SK-N-DZ (cell line): ENCODE measurements around the gene BABAM2.
A peak's percentile ranks its signal among the peaks of the same experiment; 100 is the strongest.
"Not testable (repeated sequence)": the region's sequence is repeated elsewhere in the genome, so short reads cannot be mapped to it uniquely, and the experiment has no call there.

Experiments used
- DNase-seq: peaks from one replicate; pipeline ENCODE4 v3.0.0-alpha.2; 2015; ENCODE audit warnings: low spot score

The BABAM2 gene

DNA sequence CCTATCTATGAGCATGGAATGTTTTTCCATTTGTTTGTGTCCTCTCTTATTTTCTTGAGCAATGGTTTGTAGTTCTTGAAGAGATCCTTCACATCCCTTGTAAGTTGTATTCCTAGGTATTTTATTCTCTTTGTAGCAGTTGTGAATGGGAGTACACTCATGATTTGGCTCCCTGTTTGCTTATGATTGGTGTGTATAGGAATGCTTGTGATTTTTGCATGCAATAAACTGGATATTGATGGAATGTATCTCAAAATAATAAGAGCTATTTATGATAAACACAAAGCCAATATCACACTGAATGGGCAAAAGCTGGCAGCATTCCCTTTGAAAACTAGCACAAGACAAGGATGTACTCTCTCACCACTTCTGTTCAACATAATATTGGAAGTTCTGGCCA is 223.2 kb downstream of the BABAM2 start:
- not testable (repeated sequence) for DNase-seq

DNA sequence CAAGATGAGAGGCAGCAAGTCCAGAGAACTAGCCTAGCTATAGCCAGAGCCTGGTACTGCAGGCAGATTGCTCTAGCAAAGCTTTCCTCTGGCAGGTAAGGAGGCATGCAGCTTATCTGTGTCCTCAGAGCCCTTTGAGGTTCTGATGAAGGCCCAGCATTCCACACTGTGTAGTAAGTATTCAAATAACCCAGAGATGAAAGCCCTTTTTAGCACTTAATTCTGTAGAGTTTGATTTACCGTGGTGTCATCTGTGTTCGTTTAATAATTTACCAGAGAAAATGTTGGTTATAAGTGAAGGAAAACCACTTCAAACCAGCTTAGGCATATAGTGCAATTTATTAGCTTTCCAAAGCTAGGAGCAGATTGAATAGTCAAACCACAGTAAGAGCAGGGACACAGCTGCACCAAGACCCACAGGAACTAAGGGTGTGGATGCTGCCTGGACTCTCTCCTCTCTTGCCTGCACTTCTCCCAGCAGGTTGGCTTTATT is 226.6 kb downstream of the BABAM2 start:
- no peak for DNase-seq

DNA sequence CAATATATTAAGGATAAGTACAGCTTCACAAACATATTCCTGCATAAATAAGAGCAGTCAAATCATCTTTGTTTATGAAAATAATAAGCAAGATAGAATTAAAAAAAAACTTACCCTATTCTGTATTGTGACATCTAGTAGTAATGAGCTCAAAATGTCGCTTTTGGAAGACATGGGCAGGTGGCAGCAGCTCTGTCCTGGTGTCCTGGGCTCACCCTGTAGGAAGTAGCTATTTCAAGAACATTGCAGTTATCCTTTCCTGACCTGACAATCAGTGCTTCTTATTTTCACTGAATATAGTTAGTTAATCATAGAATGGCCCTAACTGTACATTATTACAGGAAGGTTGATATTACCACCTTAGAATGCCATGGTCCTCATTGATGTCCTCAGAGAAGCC is 229.1 kb downstream of the BABAM2 start:
- no peak for DNase-seq

DNA sequence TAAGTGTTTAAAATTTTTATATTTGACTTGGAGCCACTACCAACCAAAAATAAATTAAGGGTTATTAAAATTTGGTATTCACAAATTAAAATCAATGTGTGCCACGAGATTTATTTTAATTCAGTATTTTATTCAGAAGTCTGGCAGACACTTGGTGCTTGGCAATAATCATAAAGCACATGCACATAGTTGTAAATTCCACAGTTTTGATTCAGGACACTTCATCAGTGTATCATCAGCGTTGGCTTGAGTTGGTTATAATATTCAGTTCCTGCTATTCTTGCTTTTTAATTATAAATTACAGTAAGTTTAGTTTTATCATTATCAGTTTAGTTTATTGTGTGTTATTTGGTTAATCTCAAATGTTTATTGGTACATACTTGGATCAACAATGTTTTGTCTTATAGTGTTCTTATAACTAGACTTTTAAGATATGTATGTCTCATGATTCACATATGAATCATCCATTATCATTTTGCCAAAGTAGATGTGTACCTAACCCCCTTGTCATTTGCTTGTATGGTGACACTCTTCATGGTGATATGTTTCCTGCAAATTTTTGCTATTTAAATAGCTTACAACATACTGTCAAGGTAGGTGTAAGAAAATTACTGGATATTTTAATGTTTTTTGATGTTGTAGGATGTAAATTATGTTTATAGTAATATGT is 237.9 kb downstream of the BABAM2 start:
- DNase-seq, result no peak

DNA sequence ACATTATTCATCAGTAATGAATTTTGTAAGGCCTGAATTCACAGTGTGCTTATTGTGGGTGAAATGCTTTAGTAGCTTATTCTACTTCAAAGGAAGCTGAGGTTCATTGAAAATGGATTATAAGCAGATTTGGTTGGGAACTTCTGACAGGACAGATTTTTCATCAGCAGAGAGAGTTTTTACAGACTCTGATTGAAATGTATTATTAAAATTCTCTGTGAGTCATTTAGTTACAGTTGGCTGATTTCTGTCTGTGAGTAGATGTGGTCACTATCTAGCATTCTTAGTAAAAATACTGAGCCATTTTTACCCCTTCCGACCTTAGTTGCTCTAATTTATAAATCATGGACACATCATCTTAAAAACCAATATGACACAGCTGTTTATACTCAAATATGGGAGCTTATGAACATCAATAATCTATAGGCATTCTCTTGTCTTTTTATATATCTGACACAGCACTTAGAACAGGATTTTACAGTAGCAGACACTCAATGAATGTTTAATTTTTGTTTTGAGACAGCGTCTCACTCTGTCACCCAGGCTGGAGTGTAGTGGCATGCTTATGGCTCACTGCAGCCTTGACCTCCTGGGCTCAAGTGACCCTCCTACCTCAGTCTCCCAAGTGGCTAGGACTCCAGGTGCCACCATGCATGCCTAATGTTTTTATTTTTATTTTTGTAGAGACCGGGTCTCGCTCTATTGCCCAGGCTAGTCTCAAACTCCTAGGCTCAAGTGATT is 239.6 kb downstream of the BABAM2 start:
- DNase-seq, result no peak

DNA sequence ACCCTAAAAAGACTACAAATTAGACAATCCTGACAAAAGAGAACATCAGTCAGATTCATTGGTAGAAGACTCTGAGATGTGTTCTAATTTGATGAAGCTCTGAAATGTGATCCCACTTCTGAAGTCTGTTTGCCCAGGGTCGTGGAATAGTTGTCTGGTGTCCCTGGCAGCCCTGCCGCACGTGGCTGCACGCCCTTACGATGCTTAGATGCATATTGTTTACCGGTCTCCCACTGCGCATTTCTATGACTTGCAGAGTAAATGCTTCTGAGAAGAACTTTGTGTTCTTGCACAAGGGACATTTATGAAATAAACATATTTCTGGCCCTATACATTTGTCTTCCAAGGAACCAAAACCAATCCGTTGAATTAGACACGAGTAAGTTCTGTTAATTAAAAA is 243.2 kb downstream of the BABAM2 start:
- DNase-seq, result no peak

DNA sequence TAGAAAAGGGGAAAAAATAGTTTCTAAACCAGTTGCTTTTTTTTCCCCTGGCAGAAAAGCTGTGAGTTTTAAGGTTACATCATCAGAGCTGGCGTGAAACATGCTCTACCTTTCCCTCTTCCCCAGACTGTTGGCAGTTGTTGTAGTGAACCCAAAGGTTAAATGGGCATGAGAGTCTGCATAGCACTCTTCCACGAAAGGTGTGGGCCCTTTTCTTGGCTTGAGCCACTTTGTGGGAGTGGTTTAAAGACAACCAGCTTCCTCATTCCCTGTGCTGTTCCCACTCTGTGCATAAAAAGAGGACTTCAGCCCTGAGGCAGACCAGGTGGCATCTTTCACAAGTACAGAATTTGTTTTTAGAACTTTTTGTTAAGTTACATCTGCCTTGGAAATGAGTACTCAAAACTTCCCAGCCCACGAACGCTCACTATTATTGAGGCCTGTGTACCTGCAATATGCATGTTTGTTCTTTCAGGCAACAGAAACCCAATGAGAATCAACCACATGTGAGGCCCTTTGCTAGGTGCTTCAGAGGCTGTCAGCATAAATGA is 243.8 kb downstream of the BABAM2 start:
- DNase-seq, result no peak

DNA sequence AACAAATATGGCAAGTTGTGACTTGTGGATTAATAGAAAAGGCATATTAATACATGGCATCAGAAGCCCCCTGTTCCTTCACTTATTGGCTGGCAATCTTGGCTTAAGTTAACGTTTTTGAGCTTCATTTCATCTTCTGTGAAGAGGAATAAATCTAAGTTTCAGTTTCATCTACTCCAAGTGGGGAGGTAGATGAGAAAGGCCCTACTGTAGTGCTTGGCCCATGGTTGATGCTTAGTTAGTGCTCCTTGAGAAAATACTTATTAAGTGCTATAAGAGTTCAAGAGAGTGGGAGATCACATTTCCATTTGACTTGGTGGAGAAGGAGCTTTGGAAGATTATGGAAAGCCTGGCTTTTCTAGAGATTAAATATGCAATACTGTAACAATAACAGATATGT is 244.3 kb downstream of the BABAM2 start:
- DNase-seq, result no peak

DNA sequence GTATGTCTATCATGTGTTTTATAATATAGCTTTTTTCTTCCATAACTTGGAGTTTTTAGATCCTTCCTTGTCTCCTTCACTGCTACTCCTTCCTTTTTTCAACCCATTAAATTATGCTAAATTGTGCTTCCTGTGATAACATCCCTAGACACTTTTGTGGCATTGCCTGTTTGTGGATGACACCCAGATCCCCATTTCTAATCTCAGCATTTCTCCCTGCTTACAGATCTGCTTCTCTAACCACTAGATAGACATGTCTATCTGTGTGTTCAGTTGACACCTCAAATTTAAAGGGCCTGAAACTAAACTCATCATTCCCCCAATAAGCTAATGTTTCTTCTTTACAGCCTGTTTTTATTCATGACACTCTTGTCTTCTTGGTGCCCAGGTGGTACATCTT is 244.8 kb downstream of the BABAM2 start:
- DNase-seq, result no peak

DNA sequence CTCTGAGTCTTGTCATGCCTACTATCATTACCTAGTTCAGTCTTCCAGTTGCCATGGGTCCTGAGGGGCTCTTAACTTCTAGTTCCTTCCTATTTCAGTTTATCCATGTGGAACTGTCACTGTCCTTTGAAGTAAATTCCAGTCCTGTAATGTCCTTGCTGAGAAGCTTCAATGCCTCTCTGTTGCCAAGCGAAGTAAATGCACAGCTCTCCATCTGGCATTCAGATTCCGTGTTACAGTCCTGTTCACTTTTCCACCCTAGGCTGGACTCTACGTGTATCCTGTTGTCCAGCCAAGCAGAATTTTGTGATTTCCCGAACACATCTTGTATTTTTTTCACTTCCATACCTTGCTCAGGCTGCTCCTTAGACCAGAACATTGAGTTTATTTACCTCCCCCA is 245.3 kb downstream of the BABAM2 start:
- DNase-seq, result no peak

DNA sequence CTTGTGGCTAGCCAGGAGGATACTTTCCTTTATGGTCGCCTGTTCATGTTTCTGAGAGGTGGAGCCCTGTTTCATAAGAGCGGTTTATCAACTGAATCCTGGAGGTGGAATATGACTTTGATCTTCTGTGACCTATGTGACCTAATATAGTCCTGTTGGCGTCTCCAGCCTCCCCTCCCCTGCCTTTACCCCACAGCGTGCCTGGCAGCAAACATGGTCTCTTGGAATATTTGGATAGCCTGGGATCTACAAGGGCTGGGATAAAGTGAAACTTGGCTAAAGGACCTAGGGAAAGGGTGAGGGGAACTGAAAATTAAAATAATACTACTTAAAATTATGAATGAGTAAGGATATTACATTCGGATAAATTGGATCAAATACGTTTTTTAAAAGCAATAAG is 246.0 kb downstream of the BABAM2 start:
- DNase-seq, result no peak

DNA sequence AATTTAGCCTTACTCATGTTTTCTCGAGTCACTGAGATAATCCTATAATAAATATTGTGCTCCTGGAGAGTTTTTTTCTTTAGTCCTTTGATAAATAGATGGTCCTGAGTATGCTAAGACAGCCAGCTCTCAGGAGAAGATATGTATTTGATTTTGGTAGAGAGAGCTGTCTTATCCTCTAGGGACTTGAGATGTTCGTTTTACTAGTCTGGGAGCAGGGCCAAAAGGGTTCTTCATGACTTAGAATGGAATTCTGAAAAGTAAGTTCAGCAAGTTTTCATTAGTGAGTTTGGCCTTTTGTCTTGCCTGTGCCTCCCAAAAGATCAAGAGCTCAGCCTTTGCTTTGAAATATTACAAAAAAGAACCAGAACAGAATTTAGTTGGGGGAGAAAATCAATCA is 246.7 kb downstream of the BABAM2 start:
- no peak for DNase-seq

DNA sequence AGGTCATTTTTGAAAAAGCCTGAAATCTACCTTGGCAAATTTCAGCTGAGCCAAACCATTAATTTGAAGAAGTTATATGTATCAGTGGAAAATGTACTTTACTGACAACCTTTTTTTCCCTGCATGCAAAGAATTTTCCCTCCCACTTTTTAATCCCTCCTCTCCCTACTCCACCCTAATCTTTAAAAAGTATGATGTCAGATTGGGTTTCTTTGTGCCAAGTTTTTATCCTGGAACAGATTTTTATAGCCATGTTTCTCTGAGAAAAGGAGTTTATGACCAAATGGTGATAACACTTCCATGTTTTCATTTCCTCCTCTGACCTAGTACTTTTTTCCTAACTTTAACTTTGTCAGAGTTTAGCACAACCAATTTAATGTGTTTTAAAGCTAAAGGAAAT is 251.9 kb downstream of the BABAM2 start:
- no peak for DNase-seq

DNA sequence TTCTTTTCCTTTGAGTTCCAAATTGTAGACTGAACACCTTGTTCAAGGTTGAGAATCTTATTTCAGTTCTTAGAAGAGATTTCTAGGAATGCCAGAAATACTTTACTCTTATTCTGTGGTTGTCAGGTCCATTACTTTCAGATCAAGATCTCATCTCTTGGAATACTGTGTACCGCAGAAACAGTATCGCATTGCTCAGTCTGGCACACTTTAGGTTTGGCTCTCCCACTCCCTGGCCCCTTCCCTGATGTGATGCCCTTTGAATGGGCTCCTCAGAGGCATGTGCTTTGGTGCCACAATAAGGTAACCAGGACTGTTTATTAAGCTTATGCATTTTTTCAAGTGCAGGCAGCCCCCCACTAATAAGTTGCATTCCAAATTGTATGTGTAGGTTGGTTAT is 257.5 kb downstream of the BABAM2 start:
- no peak for DNase-seq

DNA sequence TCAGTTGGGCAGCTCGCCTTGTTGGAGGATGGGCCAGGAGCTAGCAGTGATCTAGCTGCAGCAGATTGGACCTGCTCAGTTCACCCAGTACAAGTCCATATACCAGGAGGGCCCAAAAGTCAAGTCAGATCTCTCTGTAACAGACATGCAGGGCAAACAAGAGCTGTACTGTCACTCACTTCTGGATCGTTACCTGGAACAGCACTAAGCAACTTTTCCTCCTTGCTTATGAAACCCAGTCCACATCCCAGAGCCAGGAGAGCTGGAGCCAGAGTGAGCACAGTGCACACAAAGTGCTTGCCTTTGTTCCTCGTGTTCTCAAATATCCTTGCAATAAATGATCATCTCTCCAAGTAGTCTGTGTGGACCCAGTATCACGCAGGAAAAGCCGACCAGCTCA is 258.0 kb downstream of the BABAM2 start:
- no peak for DNase-seq

DNA sequence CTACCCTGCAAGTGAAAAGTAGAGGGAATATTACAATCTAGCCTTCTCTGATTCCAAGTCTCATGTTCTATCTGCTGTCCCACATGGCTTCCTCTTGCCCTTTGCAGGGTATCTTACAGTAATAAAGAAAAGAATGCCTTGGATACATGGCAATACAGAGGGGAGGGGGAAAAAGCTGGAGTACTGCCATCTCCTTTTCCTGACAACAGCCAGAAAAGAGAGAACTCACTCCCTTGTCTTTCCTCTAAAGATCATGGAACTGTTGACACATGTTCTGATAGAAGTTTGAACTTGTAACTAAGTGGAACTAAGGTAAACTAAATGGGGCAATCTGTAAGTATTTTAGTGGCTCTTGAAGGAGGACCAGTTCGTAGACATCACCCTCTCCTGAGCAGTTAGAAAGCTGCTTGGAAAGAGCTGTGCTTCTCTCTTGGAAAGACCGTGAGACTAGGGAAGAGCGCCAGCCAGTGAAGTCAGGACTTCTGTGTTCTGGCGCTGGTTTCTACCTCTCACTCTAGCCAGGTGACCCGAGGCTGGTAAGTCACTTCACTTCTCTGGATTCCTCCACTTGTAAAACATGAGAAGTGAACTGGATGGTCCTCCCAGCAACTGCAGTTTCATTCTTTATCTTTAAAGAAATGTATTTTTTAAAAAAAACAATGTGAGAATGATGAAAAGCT is 259.8 kb downstream of the BABAM2 start:
- no peak for DNase-seq

DNA sequence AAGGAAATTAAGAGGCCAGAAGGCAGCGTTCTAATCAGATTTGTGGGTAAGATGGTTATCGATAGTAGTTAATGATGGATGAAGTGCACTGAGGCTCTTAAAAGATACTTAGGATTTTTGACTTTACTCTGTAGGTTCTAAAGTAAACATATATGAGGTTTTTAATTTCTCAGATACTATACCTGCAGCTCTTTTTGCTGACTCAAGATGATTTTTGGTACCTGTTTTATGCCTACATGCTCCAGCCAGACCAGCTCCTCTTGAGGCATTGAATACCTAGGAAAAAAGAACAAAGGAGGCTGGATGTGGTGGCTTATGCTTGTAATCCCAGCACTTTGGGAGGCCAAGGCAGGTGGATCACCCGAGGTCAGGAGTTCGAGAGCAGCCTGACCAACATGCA is 260.5 kb downstream of the BABAM2 start:
- peak; percentile 48 for DNase-seq

DNA sequence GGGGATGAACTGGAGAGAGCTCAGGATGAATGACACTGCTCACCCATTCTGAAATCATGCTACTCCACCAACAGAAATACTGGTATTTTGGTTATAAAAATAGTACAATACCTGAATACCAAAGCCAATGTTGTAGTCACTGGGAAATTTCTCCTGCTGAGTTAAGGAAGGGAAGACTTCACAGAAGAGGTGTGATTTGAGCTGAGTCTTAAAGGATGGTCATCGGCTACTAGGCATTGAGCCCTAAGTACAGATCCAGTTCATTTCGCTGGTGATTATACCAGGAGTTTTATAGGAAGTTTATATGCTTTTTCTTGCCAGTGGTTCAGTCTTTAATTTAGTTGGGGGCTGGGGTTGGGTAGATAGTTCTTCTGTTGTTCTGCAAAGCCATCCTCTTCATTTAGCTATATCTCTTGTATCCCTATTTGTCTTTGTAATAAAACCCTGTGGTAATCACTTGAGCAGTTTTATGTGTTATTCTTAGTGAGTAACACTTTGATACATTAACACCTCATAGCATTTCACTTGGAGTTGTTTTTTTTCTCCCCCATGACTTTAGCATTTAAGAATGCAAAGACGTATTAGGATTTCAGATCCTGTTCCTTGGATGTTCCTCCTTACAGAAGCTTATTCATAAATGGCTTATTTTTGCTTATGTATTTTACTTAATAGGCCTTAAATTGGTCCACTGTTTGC is 262.2 kb downstream of the BABAM2 start:
- DNase-seq, result no peak

DNA sequence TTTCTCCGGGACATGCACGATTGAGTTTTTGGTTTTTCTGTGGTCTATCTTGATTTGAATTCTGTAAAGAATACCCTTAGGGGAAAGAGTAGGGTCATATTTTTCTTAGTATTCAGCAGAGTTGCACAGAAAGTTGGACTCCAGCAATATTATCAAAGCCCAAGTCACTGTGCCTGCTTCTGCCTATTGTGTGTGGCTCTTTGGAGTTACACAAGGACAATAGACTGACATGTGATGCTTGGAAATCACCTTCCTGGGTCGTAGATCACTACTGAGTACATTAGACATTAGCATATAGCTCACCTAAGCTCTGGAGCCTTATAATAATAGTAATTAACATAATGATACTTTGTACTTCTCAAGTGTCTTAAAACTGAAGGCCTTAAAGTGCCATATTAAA is 263.3 kb downstream of the BABAM2 start:
- no peak for DNase-seq

DNA sequence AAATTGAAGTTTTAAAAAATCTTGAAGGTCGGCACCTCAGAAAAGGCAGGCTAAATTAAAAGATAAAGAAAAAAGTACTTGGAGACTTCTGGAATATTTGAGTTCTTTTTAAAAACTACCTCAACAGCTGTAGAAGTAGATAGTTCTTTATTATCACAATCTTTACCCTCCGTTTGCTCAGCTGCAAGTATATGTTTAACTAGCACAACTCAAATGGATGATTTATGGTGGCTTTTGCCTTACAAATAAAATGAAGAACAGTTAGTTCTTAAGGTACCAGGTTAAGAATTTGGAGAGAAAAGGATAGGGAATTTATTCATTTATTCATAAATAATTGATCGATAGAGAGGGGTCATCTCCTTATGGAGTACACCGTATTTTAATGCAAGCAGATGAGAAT is 264.6 kb downstream of the BABAM2 start:
- DNase-seq, result no peak

DNA sequence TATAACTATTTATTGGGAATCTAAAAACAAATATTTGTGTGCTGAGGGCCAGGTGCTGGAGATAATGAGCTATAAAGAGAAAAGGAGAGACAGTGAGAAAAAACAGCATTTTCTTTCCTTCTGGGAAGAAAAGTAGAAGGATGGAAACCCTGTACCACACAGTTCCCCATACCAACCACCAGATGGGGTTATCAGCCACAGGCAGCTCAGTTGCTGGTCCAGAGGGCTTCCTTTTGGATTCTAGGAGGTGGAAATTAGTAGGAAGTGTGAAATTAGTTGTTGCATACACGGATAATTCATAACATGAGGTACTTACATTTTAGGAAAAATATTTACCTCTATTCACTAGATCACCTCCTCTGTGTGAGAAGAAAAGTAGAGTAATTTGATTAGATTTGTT is 265.1 kb downstream of the BABAM2 start:
- DNase-seq, result no peak

DNA sequence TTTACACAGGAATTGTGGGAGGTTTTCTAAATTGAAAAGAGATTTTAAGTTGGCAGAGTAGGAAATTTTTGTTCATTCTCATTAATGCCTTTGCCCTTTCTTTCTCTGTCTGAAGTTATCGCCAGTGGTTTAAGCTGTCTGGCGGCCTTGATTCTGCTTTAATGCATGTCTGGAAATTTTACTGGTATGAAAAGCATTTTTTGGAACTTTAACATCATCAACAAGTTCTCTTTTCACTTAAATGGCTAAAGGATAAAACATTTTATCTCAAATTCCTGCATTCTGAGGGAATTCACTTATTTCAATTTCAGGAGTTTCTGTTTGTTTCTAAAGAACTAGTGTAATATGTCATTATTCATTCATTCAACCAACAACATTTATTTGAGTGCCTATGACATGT is 268.3 kb downstream of the BABAM2 start:
- DNase-seq, result no peak
